CD4-positive, alpha-beta T cell (primary cell): ENCODE results near the gene IQSEC1. TPM values are rescaled to one million over a fixed set of nuclear protein-coding genes. Genes with fewer than 3 reads are reported as not detected.

Experiments used
- ATAC-seq: fragments of 200-7000 bp; cut with Tn5 transposase; one replicate; pipeline ENCODE4 v1.10.0; 2022; ENCODE audit warnings: mild to moderate bottlenecking; ENCODE audit not compliant: poor library complexity
- CTCF ChIA-PET: fragments of 350-600 bp; sonication (Branson Sonifier 250); formaldehyde crosslinking; loops from one replicate; lab custom pipeline; 2021; ENCODE audit warnings: antibody characterized with exemption, inconsistent platforms; lab: Charles Lee
- POLR2A ChIA-PET: fragments of 350-600 bp; sonication (Branson Sonifier 250); formaldehyde crosslinking; loops from one replicate; lab custom pipeline; 2021; ENCODE audit warnings: antibody characterized with exemption, inconsistent platforms; lab: Charles Lee
- DNase-seq, 14 experiments: peaks; one replicate each; pipeline ENCODE4 v3.0.0-alpha.2; 2013 to 2020; ENCODE audit warnings: mixed read lengths in 2 of 14
- H3K27ac ChIP-seq, 2 donors: one replicate each; pipeline versions ENCODE4 v1.5.1 to v1.7.0; 2013; ENCODE audit warnings: low read length in 2 of 2, low read depth in 1 of 2, mild to moderate bottlenecking in 1 of 2
- H3K27me3 ChIP-seq, 2 experiments: 1 replicate in 1 of 2; 2 replicates in 1 of 2; pipeline versions ENCODE4 v1.6.1 to v1.7.0; 2013; ENCODE audit warnings: low read length in 2 of 2, control low read depth in 1 of 2, mild to moderate bottlenecking in 1 of 2, moderate library complexity in 1 of 2; ENCODE audit not compliant: insufficient read depth in 2 of 2, control insufficient read depth in 1 of 2
- H3K36me3 ChIP-seq: one replicate; pipeline ENCODE4 v1.6.1; 2013; ENCODE audit warnings: low read length, control low read depth; ENCODE audit not compliant: insufficient read depth
- H3K4me1 ChIP-seq: one replicate; pipeline ENCODE4 v1.6.1; 2013; ENCODE audit warnings: low read length, control low read depth; ENCODE audit not compliant: insufficient read depth
- H3K4me3 ChIP-seq: one replicate; pipeline ENCODE4 v1.5.1; 2013; ENCODE audit warnings: mild to moderate bottlenecking, low read length, moderate library complexity
- H3K9me3 ChIP-seq, 2 experiments: 1 replicate in 1 of 2; 2 replicates in 1 of 2; pipeline versions ENCODE4 v1.6.1 to v1.7.0; 2013; ENCODE audit warnings: low read length in 2 of 2, mild to moderate bottlenecking in 2 of 2, control low read depth in 1 of 2, moderate library complexity in 1 of 2; ENCODE audit not compliant: control insufficient read depth in 1 of 2, insufficient read depth in 1 of 2
- H3K27ac Mint-ChIP-seq: one replicate; pipeline ENCODE4 v1.8.0; 2020; ENCODE audit warnings: mixed read lengths
- H3K27me3 Mint-ChIP-seq: one replicate; pipeline ENCODE4 v1.8.0; 2021; ENCODE audit warnings: mixed read lengths
- H3K36me3 Mint-ChIP-seq: one replicate; pipeline ENCODE4 v1.8.0; 2021; ENCODE audit warnings: low read depth, mixed read lengths
- H3K4me1 Mint-ChIP-seq: one replicate; pipeline ENCODE4 v1.8.0; 2021; ENCODE audit warnings: low read depth, mixed read lengths
- H3K4me3 Mint-ChIP-seq: one replicate; pipeline ENCODE4 v1.8.0; 2020; ENCODE audit warnings: mild to moderate bottlenecking, mixed read lengths
- H3K9me3 Mint-ChIP-seq: one replicate; pipeline ENCODE4 v1.8.0; 2020; ENCODE audit warnings: mixed read lengths
- intact Hi-C, 2 experiments: fragments of 100-400 bp; cut with DNase I in 1 of 2; cut with micrococcal nuclease in 1 of 2; formaldehyde crosslinking; loops; one replicate each; pipeline versions ENCODE4 v1.15.1 to v1.9.0; 2023 to 2025; cut with DNase I, micrococcal nuclease
- total RNA-seq, 174 experiments: library from RNA in 2 of 174; stranded (reverse) in 2 of 174; gene quantifications; one replicate each; pipeline ENCODE4 v1.2.3 and lab custom pipeline; 2021 to 2026
- TF ChIP-seq, protein P1 (sequence below): fragments of 200-600 bp; IDR thresholded peaks from one replicate; pipeline ENCODE4 v1.8.0; 2022; ENCODE audit warnings: antibody characterized with exemption, mild to moderate bottlenecking

The IQSEC1 gene
- total RNA-seq, 2 experiments from 2014 or later, result 102 to 108 TPM

DNA sequence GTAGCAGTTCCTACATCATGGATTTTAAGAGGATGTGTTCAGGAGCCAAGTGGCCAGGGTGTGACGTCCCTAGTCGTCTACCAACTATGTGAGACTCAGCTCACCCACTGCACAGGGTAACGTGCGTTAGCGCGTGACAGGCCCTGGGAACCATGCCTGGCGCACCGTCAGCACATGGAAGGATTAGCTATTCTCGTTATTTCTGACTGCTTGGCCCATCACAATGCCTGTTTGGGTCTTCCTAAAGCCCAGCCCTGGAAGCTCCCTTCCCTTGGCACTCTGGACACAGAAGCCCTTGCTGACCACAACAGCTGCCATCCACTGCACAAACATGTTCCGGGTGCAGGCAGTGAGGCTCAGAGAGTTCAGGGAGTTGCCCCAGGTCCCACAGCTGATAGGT is 140.9 kb downstream of the IQSEC1 start:
- CTCF ChIA-PET, result interaction anchor here (1.4 kb wide), 1 partner anchor 17 kb away, joined by 3 read pairs; no protein-coding TSS in a partner anchor
- peaks cover 71% of the 10 kb centered on the region for H3K36me3 Mint-ChIP-seq

DNA sequence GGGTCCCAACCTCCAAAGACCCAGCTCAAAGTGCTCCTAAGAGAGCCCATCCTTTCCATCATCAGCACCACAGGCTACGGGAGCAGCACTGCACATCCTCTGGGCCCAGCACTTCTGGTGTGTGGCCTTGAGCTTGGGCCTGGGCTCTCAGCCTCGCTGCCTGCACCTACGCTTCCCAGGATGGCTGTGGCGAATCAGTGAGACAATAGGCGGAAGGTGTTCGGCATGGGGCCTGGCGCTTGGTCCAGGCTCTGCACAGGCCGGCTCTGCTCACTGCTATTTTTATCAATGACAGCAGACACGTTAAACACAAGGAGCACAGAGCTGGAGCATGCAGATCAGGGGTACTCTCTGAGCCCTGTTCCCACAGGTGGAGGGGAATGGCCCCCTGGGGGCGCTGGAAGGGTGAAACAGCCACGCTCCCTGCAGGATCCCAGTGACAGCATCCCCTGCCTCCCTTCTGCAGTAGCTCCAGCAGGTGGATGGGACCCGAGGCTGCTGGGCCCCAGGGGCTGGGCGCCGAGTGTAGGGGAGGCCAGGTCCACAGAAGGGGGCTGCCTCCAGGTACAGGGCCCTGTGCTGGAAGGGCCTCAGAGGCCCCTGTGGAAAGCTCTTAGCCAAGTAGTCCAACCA is 141.8 kb downstream of the IQSEC1 start:
- Mint-ChIP-seq H3K27me3 (no peaks in the 10 kb centered on the region), H3K4me1 (peaks cover 5% of the 10 kb centered on the region), H3K36me3 (peaks cover 70% of the 10 kb centered on the region), H3K4me3 (no peak overlapping the region), H3K27ac (no peak overlapping the region), H3K9me3 (no peaks in the 10 kb centered on the region)
- Histone ChIP-seq H3K9me3 (no peaks in the 10 kb centered on the region), H3K36me3 (peaks cover 96% of the 10 kb centered on the region), H3K27ac (no peak overlapping the region), H3K27me3 (no peaks in the 10 kb centered on the region), H3K4me3 (no peak overlapping the region), H3K4me1 (peaks cover 27% of the 10 kb centered on the region)
- intact Hi-C loops, result no loop called here
- TF ChIP-seq, protein P1, sequence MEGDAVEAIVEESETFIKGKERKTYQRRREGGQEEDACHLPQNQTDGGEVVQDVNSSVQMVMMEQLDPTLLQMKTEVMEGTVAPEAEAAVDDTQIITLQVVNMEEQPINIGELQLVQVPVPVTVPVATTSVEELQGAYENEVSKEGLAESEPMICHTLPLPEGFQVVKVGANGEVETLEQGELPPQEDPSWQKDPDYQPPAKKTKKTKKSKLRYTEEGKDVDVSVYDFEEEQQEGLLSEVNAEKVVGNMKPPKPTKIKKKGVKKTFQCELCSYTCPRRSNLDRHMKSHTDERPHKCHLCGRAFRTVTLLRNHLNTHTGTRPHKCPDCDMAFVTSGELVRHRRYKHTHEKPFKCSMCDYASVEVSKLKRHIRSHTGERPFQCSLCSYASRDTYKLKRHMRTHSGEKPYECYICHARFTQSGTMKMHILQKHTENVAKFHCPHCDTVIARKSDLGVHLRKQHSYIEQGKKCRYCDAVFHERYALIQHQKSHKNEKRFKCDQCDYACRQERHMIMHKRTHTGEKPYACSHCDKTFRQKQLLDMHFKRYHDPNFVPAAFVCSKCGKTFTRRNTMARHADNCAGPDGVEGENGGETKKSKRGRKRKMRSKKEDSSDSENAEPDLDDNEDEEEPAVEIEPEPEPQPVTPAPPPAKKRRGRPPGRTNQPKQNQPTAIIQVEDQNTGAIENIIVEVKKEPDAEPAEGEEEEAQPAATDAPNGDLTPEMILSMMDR, result no peak
- no peak for DNase-seq
- POLR2A ChIA-PET, result no interaction called here
- no peak for ATAC-seq
- CTCF ChIA-PET, result interaction anchor here (1.4 kb wide), 1 partner anchor 18 kb away, joined by 3 read pairs; no protein-coding TSS in a partner anchor

More for the DNA sequence above, 140.9 kb downstream of the IQSEC1 start:
- H3K4me3 Mint-ChIP-seq, result no peak overlapping the region
- TF ChIP-seq, protein P1, result no peak
- intact Hi-C loops, result no loop called here
- Histone ChIP-seq H3K27ac (no peak overlapping the region), H3K27me3 (no peaks in the 10 kb centered on the region), H3K36me3 (peaks cover 95% of the 10 kb centered on the region), H3K4me3 (no peak overlapping the region), H3K4me1 (peaks cover 27% of the 10 kb centered on the region), H3K9me3 (no peaks in the 10 kb centered on the region)
- ATAC-seq (no peak), DNase-seq (no peak)
- no peaks in the 10 kb centered on the region for H3K27me3 Mint-ChIP-seq
- no peaks in the 10 kb centered on the region for H3K9me3 Mint-ChIP-seq
- H3K4me1 Mint-ChIP-seq, result peaks cover 5% of the 10 kb centered on the region
- POLR2A ChIA-PET, result no interaction called here
- H3K27ac Mint-ChIP-seq, result no peak overlapping the region

DNA sequence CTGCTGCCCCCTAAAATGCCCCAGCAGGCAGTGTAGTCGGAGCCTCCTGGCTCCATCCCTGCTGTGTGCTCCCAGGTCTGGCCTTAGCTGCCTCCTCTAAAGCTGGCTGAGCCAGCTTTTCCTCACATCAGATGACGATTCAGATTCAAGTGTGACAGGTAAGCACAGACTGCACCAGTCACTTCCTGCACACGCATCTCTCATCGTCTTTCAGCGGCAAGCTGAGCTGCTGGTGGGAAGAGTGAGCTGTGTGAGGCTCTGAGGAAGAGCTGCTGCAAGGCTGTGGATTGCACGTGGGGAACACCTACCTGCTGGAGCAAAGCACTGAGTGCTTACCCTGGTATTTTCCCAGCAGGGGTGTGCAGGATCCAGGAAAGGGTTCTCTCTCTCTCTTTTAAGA is 143.4 kb downstream of the IQSEC1 start:
- peaks cover 22% of the 10 kb centered on the region for H3K4me1 ChIP-seq
- Mint-ChIP-seq H3K9me3 (no peaks in the 10 kb centered on the region), H3K4me1 (peaks cover 5% of the 10 kb centered on the region), H3K36me3 (peaks cover 76% of the 10 kb centered on the region), H3K27ac (no peak overlapping the region), H3K27me3 (no peaks in the 10 kb centered on the region), H3K4me3 (no peak overlapping the region)
- H3K27ac ChIP-seq, result no peak overlapping the region
- ATAC-seq, result no peak
- ChIA-PET CTCF (no interaction called here), POLR2A (no interaction called here)
- intact Hi-C loops, result no loop called here
- DNase-seq, result no peak
- H3K36me3 ChIP-seq, result peaks cover 94% of the 10 kb centered on the region
- no peak overlapping the region for H3K4me3 ChIP-seq
- TF ChIP-seq, protein P1, result no peak
- no peaks in the 10 kb centered on the region for H3K9me3 ChIP-seq
- no peaks in the 10 kb centered on the region for H3K27me3 ChIP-seq
